HG03457 (cell line): ENCODE results near the gene ZNF502.
A peak's percentile ranks its signal among the peaks of the same experiment; 100 is the strongest.
"Not testable (repeated sequence)": the region's sequence is repeated elsewhere in the genome, so short reads cannot be mapped to it uniquely, and the experiment has no call there.

ENCODE experiments used
- ATAC-seq: cut with Tn5 transposase; IDR thresholded peaks from one replicate; pipeline ENCODE4 v1.9.1; 2021; ENCODE audit warnings: moderate number of reproducible peaks; ENCODE audit not compliant: unreplicated experiment

Gene ZNF502

GRCh38 chr3:44712455-44713075 is at the start of gene ZNF502:
TSS of gene ZNF502 (plus strand) at chr3:44712660. CDS start at chr3:44720262, 7,602 bp downstream.
- no peak for ATAC-seq

GRCh38 chr3:44665173-44665572 is 47.3 kb upstream of the ZNF502 start:
- no peak for ATAC-seq

- no peak for ATAC-seq
These were observed 46.1 kb upstream of the ZNF502 start for GRCh38 chr3:44666346-44666745.

- no peak for ATAC-seq
These were observed 42.7 kb upstream of the ZNF502 start for GRCh38 chr3:44669760-44670159.

- ATAC-seq = not testable (repeated sequence)
These were observed 39.0 kb upstream of the ZNF502 start for GRCh38 chr3:44673466-44673865.

- no peak for ATAC-seq
These were observed 38.2 kb upstream of the ZNF502 start for GRCh38 chr3:44674211-44674610.

- no peak for ATAC-seq
These were observed 33.9 kb upstream of the ZNF502 start for GRCh38 chr3:44678480-44679116.

GRCh38 chr3:44680921-44681455 is 31.5 kb upstream of the ZNF502 start:
- ATAC-seq = no peak

- no peak for ATAC-seq
These were observed 30.1 kb upstream of the ZNF502 start for GRCh38 chr3:44682182-44682896.

GRCh38 chr3:44685128-44685800 is 27.2 kb upstream of the ZNF502 start:
- no peak for ATAC-seq

- ATAC-seq = no peak
These were observed 24.6 kb upstream of the ZNF502 start for GRCh38 chr3:44687898-44688297.

- ATAC-seq = no peak
These were observed 9.0 kb downstream of the ZNF502 start for GRCh38 chr3:44721231-44722102.

GRCh38 chr3:44722103-44722401 is 9.6 kb downstream of the ZNF502 start:
- no peak for ATAC-seq

- no peak for ATAC-seq
These were observed 17.0 kb downstream of the ZNF502 start, which contains the start of gene ZNF501 for GRCh38 chr3:44729384-44729910. TSS of gene ZNF501 (plus strand) at chr3:44729635. CDS start at chr3:44734422, 4,787 bp downstream.

GRCh38 chr3:44734646-44735168 is 22.2 kb downstream of the ZNF502 start:
- ATAC-seq = no peak

GRCh38 chr3:44761101-44761423 is 48.6 kb downstream of the ZNF502 start:
- no peak for ATAC-seq

- peak; percentile 82 for ATAC-seq
These were observed 49.1 kb downstream of the ZNF502 start, which contains the start of the genes KIAA1143 and KIF15 for GRCh38 chr3:44761424-44762169. TSS of gene KIAA1143 (minus strand) at chr3:44761619. CDS start at chr3:44761602, 17 bp downstream. TSS of gene KIF15 (plus strand) at chr3:44761794. CDS start at chr3:44761866, 72 bp downstream.

- ATAC-seq = peak; percentile 9
These were observed 49.8 kb downstream of the ZNF502 start for GRCh38 chr3:44762170-44762677.

- no peak for ATAC-seq
These were observed 50.2 kb downstream of the ZNF502 start for GRCh38 chr3:44762690-44763089.
